HS-27A (cell line): ENCODE results near the gene TMEM235.
"Not testable (repeated sequence)": the region's sequence is repeated elsewhere in the genome, so short reads cannot be mapped to it uniquely, and the experiment has no call there.

Experiments
- DNase-seq: peaks from one replicate; pipeline ENCODE4 v3.0.0-alpha.2; 2012; ENCODE audit warnings: low read depth, missing footprints

TMEM235 gene

DNA sequence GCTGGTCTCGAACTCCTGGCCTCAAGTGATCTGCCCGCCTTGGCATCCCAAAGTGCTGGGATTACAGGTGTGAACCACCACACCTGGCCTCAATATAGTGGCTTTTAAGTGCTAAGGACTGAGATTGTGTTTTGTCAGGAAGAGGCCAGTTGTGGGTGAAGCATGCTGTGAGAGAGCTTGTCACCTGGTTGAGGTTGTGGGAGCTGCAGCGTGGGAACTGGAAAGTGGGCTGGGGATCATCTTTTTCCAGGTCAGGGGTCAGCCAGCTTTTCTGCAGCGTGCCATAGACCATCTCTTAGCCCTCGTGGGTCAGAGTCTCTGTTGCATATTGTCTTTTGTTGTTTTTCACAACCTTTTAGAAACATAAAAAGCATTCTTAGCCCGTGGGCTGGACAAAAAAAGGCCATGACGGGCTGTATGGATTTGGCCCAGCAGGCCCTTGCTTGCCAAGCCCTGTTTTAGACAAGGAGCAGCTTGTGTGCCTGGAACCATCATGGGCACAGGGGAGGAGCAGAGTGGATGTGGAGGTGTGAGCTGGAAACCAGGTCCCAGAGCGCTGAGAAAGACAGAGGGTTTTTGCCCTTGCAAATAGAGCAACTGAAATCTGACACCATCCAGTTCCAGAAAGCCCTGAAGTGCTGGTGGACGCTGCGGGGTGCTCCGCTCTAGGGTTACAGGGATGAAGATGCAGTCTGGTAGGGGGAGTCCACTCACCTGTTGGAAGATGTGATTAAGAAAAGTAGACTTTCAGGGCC lies 11.9 kb upstream of the TMEM235 start:
- no peak for DNase-seq

DNA sequence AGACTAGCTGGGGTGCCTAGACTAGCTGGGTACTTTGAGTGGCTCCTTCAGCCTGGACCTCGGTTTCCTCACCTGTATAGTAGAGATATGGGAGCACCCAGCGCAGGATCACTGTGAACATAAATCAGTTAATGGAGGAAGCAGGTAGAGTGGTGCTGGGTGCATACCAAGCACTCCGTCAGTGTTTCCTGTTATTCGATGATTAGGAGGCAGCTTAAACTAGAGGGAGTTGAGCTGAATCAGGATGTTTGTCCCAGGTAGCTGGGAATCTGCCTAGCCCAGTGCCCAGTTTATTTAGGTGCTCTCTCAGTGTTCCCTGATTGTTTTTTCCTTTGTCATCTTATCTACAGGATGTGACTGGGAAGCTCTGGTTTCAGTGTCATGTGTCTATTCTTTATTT lies 8.4 kb upstream of the TMEM235 start:
- no peak for DNase-seq

GRCh38 chr17:78223765-78224164 lies 7.7 kb upstream of the TMEM235 start:
- DNase-seq: no peak

DNA sequence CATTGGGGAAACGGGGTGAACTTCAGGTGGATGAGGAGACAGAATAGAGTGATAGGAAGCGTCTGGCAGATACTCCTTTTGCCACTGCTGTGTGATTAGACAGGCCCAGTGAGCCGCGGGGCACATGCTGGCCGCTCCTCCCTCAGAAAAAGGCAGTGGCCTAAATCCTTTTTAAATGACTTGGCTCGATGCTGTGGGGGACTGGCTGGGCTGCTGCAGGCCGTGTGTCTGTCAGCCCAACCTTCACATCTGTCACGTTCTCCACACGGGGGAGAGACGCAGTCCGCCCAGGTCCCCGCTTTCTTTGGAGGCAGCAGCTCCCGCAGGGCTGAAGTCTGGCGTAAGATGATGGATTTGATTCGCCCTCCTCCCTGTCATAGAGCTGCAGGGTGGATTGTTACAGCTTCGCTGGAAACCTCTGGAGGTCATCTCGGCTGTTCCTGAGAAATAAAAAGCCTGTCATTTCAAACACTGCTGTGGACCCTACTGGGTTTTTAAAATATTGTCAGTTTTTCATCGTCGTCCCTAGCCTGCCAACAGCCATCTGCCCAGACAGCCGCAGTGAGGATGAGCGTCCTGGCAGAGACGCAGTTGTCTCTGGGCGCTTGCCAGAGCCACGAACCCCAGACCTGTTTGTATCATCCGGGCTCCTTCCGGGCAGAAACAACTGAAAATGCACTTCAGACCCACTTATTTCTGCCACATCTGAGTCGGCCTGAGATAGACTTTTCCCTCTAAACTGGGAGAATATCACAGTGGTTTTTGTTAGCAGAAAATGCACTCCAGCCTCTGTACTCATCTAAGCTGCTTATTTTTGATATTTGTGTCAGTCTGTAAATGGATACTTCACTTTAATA lies 7.0 kb upstream of the TMEM235 start:
- no peak for DNase-seq

GRCh38 chr17:78225088-78225865 lies 6.2 kb upstream of the TMEM235 start:
- DNase-seq: no peak

DNA sequence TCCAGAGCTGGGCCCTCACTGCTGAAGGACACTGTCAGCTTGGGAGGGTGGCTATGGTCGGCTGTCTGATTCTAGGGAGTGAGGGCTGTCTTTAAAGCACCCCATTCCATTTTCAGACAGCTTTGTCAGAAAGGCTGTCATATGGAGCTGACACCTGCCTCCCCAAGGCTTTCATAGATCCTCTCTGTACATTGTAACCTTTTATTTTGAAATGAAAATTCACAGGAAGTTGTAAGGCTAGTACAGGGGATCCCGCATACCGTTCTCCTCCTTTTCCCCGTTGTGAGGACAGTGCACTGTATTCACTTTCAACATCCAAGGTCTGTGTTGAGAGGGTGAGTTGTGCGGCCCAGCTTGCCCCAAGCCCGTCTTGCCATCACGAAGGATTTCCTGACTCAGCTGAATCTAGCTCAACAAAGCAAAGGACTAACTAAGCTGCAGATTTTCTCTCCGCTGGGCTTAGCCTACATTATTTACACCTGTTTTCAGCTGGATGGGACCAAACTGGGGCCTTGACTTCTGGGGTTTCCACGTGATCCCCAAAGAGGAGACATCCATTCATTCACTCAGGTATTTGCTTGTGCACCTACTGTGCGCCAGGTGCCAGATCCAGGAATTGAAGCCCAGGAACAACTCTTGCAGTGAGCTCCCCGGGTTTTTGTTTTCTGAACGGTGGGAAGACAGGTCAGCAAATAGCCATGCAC lies 5.2 kb upstream of the TMEM235 start:
- DNase-seq: no peak

- DNase-seq: no peak
Measured at GRCh38 chr17:78226759-78227454, 4.5 kb upstream of the TMEM235 start.

DNA sequence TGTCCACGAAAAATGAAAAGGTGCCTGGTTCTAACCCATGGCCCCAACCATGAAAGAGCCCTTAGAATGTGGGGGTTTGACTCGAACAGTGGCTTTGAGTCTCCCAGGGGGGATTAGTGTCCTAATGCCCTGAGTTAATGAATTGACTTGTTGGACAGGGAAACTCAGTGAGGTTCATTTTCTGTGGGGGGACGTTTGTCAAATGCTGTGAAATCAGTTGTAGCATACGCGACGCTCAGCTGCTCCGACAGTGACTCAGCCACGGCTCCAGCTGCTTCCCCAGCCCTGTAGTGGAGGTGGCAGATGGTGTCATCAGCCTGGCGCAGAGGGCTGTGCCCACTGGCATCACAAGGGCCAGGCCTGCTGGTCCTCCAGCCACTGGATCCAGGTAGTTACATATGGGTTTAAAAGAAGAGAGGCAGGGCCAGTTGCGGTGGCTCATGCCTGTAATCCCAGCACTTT lies 3.9 kb upstream of the TMEM235 start:
- DNase-seq: no peak

- no peak for DNase-seq
Measured at GRCh38 chr17:78228176-78228575, 3.3 kb upstream of the TMEM235 start.

- no peak for DNase-seq
Measured at GRCh38 chr17:78230252-78230962, 1.0 kb upstream of the TMEM235 start.

- DNase-seq: no peak
Measured at GRCh38 chr17:78231991-78232858, 794 bp downstream of the TMEM235 start.

- DNase-seq: no peak
Measured at GRCh38 chr17:78232859-78233173, 1.4 kb downstream of the TMEM235 start.

DNA sequence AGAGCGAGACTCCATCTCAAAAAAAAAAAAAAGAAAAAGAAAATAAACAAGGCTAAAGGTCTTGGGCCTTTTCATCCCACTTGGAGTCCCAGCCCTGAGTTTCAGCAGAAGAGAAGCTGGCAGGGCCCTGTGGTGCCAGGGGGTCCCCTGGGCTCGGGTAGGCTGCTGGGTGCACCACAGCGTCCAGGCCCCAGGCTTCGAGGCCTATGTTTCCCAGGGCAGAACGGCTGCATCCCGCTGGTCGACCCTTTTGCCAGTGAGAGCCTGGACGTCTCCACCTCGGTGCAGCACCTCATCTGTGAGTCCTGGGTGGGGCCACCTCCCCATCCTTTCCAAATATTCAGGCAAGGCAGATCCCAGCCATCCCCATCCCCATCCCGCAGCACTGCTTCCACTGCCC lies 2.2 kb downstream of the TMEM235 start:
- DNase-seq: no peak

DNA sequence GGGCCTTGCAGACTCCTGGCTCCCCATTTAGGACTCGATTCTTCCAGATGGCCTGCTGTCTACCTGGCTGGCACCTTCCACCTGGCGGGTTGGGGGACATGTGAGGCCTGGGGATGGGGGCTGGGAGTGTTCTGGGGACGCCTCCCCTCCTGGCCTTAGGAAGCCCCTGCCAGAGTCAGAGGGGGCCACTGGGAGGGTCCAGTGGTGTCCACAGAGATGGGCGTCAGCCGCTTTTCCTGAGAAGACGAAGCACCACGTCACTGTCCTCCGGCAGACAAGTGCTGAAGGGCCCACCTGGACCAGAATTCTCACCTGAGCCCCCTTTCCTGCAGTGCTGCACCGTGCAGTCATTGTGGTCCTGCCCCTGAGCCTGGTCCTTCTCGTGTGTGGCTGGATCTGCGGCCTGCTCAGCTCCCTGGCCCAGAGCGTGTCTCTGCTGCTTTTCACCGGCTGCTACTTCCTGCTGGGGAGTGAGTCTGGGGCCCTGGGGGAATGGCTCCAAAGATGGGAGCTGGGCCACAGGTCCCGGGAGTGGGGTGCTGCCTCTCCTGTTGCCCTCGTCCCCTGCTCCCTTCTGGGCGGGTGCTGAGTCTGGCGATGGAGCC lies 2.9 kb downstream of the TMEM235 start:
- no peak for DNase-seq

DNA sequence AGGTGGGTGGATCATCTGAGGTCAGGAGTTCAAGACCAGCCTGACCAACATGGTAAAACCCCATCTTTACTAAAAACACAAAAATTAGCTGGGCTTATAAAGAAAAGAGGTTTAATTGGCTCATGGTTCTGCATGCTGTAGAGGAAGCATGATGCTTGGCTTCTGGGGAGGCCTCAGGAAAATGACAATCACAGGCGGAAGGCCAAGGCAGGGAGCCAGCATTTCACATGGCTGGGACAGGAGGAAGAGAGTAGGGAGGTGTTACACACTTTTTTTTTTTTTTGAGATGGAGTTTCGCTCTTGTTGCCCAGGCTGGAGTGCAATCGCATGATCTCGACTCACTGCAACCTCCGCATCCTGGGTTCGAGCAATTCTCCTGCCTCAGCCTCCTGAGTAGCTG lies 3.6 kb downstream of the TMEM235 start:
- DNase-seq: not testable (repeated sequence)

DNA sequence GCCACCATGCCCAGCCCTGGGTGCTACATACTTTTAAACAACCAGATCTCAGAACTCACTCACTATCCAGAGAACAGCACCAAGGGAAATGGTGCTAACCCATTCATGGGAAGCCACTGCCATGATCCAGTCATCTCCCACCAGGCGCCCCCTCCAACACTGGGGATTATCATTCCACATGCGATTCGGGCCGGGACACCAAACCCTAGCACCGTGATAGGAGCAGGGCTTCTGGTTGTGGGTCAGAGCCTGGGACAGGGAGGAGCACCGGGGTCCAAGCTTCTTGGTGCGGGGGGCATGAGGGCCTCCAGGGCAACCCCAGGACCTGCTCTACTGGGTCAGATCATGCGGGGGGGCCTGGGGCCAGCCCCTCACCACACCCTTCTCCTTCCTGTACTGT lies 4.5 kb downstream of the TMEM235 start:
- DNase-seq: no peak

GRCh38 chr17:78236362-78237127 lies 5.1 kb downstream of the TMEM235 start:
- DNase-seq: no peak

DNA sequence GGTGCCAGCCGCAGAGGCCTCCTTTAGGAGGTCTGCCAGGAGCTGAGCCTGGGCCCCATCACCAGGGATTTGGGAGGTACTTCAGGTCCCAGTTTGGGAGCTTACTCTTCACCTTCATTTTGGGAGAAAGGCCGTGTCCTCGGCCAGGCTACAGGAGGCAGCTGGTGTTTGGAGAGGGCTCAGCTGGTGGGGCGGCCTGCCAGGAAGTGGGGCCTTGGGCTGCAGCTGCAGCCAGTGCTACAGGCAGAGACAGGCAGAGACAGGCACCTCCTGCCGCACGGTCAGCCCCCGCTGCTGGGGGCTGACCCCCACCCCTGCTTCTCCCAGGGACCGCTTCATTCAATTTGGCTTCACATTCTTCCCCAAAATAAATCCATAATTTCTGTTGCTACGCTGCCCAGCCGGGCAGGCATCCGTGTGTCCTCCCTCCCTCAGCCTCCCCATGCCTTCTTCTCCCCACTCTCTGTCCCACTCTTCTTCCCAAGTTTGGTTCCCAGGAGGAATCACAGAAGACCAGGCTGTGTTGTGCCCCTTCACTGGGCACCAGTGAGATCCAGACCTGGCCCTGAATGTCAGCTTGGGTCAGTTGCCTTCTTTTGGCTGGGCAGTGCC lies 6.1 kb downstream of the TMEM235 start:
- DNase-seq: no peak
